HG03039 (cell line): ENCODE measurements around the gene ABCC4.

Experiments used
- ATAC-seq: cut with Tn5 transposase; IDR thresholded peaks from one replicate; pipeline ENCODE4 v1.9.1; 2021; ENCODE audit warnings: mild to moderate bottlenecking, moderate library complexity; ENCODE audit not compliant: unreplicated experiment

ABCC4 gene

GRCh38 chr13:95160112-95160906, 140.9 kb downstream of the ABCC4 start:
- no peak for ATAC-seq

GRCh38 chr13:95159458-95159857, 141.8 kb downstream of the ABCC4 start:
- no peak for ATAC-seq

GRCh38 chr13:95156208-95156607, 145.0 kb downstream of the ABCC4 start:
- no peak for ATAC-seq

GRCh38 chr13:95155504-95155903, 145.7 kb downstream of the ABCC4 start:
- ATAC-seq = no peak

GRCh38 chr13:95155093-95155492, 146.2 kb downstream of the ABCC4 start:
- ATAC-seq = no peak

- ATAC-seq = no peak
Measured at GRCh38 chr13:95154413-95154886, 146.8 kb downstream of the ABCC4 start.

GRCh38 chr13:95153647-95154412, 147.4 kb downstream of the ABCC4 start:
- ATAC-seq = no peak

GRCh38 chr13:95151942-95152587, 149.2 kb downstream of the ABCC4 start:
- ATAC-seq = no peak

GRCh38 chr13:95150555-95150954, 150.7 kb downstream of the ABCC4 start:
- no peak for ATAC-seq

- no peak for ATAC-seq
Measured at GRCh38 chr13:95146486-95146885, 154.8 kb downstream of the ABCC4 start.

GRCh38 chr13:95145587-95145986, 155.7 kb downstream of the ABCC4 start:
- ATAC-seq = no peak

GRCh38 chr13:95140502-95140901, 160.7 kb downstream of the ABCC4 start:
- no peak for ATAC-seq

GRCh38 chr13:95138876-95139585, 162.2 kb downstream of the ABCC4 start:
- no peak for ATAC-seq

- peak; percentile 93 for ATAC-seq
Measured at GRCh38 chr13:95137096-95137495, 164.2 kb downstream of the ABCC4 start.

GRCh38 chr13:95136638-95137037, 164.6 kb downstream of the ABCC4 start:
- ATAC-seq = no peak

- ATAC-seq = no peak
Measured at GRCh38 chr13:95133498-95133897, 167.8 kb downstream of the ABCC4 start.

- no peak for ATAC-seq
Measured at GRCh38 chr13:95129004-95129403, 172.2 kb downstream of the ABCC4 start.

- no peak for ATAC-seq
Measured at GRCh38 chr13:95128045-95128643, 173.1 kb downstream of the ABCC4 start.

GRCh38 chr13:95124959-95125358, 176.3 kb downstream of the ABCC4 start:
- no peak for ATAC-seq

- ATAC-seq = no peak
Measured at GRCh38 chr13:95123726-95124125, 177.5 kb downstream of the ABCC4 start.

- ATAC-seq = no peak
Measured at GRCh38 chr13:95122063-95122462, 179.2 kb downstream of the ABCC4 start.
